ENCODE results near the gene MID1.

The MID1 gene

DNA sequence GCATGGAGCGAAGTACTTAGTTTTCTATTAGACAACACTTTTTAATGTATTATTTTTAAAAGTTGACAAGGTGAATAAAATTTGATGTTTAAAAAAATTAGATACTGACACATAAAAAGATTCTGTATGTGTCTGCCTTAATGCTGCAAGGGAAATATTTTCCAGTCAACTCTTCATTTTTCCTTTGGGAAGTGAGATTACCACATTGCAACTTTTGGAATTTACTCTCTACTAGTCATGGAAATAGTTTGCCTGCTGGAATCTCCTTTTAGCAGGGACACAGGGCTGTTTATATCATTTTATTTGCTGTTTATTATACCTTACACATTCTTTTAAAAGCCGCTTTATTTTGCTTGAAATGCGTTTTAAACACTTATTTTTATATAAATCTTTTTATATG is 135.1 kb downstream of the MID1 start:
- in situ Hi-C loops (cut with MboI; ENCODE audit: low pct_unique_long_range_greater_than_20kb, low sequenced_read_pairs, unreplicated experiment) = no loop called here
- DNase-seq (ENCODE audit: low spot score) = no peak
- TF ChIP-seq, protein P1, sequence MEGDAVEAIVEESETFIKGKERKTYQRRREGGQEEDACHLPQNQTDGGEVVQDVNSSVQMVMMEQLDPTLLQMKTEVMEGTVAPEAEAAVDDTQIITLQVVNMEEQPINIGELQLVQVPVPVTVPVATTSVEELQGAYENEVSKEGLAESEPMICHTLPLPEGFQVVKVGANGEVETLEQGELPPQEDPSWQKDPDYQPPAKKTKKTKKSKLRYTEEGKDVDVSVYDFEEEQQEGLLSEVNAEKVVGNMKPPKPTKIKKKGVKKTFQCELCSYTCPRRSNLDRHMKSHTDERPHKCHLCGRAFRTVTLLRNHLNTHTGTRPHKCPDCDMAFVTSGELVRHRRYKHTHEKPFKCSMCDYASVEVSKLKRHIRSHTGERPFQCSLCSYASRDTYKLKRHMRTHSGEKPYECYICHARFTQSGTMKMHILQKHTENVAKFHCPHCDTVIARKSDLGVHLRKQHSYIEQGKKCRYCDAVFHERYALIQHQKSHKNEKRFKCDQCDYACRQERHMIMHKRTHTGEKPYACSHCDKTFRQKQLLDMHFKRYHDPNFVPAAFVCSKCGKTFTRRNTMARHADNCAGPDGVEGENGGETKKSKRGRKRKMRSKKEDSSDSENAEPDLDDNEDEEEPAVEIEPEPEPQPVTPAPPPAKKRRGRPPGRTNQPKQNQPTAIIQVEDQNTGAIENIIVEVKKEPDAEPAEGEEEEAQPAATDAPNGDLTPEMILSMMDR (IDR thresholded peaks at IDR 0.05; ENCODE audit: extremely low read depth, insufficient read depth, missing control alignments) = no peak

DNA sequence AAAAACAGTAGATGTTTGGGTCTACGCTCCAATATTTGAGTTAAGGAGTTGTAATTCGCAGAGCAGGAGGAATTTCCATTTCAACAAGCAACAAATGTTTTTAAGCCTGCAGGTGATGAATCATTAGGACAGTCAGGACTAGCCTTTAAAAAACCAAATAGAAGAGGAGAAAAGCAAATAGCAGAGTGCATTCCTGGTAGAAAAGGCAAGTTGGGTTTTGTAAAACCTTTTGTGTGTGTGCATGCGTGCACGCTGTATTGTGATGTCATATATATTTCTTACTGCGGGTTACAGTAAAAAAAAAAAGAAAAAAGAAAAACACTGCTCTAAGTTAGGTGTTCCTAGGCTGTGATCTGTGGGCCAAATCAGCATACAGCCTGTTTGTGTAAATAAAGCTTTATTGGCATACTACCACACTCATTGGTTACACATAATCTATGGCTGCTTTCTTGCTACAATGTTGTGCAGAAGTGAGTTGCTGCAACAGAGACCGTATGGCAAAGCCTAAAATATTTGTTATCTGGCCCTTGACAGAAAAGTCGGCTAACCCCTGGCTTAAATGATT is 135.6 kb downstream of the MID1 start:
- TF ChIP-seq, protein P1 (IDR thresholded peaks at IDR 0.05; ENCODE audit: extremely low read depth, insufficient read depth, missing control alignments) = no peak

DNA sequence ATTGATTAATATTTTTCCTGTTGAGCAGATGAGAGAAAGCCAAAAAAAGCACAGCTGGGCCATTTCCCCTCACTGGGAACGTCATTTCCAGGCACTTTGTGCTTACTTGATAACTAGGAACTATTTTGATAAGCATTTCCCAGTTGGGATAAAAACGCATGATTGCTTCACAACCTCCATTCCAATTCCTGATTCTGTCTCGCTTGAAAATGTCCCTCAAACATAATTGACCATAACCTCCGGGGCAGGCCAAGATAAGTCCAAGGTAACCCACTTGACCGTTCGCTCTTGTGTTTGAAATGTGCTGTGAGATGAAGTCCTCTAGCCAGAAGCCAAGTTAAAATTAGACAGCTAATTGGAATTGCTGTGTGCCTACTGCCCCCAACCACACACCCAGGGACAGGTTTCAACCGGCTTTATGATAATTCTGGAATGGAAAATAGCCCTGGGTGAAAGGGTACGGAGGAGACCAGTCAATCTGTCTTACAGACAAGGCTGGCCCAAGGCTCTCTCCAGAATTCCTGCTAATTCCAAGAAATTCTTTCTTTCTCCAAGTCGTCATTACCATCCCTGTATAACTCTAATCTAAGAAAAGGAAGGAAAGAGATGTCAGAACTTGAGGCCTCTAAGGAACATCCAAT is 137.1 kb downstream of the MID1 start:
- TF ChIP-seq, protein P1 (IDR thresholded peaks at IDR 0.05; ENCODE audit: extremely low read depth, insufficient read depth, missing control alignments) = no peak
- in situ Hi-C loops (cut with MboI; ENCODE audit: low pct_unique_long_range_greater_than_20kb, low sequenced_read_pairs, unreplicated experiment) = no loop called here
- no peak for DNase-seq (ENCODE audit: low spot score)

More for the DNA sequence above, 135.6 kb downstream of the MID1 start:
- DNase-seq (ENCODE audit: low spot score) = no peak
- in situ Hi-C loops (cut with MboI; ENCODE audit: low pct_unique_long_range_greater_than_20kb, low sequenced_read_pairs, unreplicated experiment) = no loop called here

DNA sequence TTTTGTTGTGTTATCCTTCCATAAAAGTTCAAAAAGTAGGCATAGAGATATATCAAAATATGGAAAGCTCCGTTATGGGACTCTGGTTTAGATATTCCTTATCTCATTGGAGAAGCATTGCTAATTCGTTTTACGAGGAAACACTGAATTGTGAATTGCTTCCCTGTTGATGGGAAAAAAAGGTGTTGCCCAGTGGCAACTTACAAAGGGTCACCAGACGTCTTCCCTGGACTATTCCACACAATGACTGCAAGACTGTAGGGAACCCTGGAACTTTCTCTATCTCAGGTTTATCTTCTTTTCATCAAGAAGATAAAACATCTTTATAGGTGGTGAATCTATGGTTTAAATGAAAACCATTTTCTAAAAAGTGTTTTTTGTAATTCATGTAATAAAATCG is 137.7 kb downstream of the MID1 start:
- in situ Hi-C loops (cut with MboI; ENCODE audit: low pct_unique_long_range_greater_than_20kb, low sequenced_read_pairs, unreplicated experiment) = no loop called here
- no peak for DNase-seq (ENCODE audit: low spot score)
- TF ChIP-seq, protein P1 (IDR thresholded peaks at IDR 0.05; ENCODE audit: extremely low read depth, insufficient read depth, missing control alignments) = no peak

DNA sequence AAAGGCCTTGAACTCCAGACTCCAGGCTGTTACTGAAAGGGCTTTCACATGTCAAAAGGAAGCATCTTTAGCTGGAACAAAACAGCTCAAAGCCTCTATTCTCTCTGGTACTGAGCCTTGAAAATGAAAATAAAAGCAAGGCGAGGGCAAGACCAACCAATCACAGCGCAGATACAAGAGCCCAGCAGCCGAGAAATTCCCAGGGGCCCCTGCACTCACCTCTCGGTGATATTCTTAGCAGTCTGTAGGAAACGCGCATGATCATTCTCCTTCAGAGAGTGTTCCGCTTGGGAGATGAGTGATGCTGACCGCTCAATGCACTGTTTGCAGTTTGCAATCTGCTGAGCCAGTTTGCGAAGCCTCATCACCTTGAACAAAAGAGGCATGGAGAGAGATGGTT is 138.1 kb downstream of the MID1 start:
- in situ Hi-C loops (cut with MboI; ENCODE audit: low pct_unique_long_range_greater_than_20kb, low sequenced_read_pairs, unreplicated experiment) = no loop called here
- TF ChIP-seq, protein P1 (IDR thresholded peaks at IDR 0.05; ENCODE audit: extremely low read depth, insufficient read depth, missing control alignments) = no peak

DNA sequence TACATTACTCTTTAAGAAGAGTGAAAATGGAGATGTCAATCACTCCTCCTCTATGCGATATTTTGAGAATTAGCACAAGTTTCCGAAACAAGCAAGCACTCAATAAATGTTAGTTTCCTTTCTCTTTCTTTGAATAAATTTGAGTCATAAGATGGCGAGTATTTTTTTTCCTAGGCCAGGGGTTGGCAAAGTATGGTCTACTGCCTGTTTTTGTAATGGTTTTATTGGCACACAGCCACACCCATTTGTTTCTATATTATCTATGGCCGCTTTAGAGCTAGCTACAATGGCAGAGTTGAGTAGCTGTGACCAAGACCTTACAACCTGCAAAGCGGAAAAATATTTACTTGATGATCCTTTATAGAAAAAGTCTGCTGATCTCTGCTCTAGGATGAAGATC is 139.5 kb downstream of the MID1 start:
- in situ Hi-C loops (cut with MboI; ENCODE audit: low pct_unique_long_range_greater_than_20kb, low sequenced_read_pairs, unreplicated experiment) = no loop called here
- no peak for DNase-seq (ENCODE audit: low spot score)
- TF ChIP-seq, protein P1 (IDR thresholded peaks at IDR 0.05; ENCODE audit: extremely low read depth, insufficient read depth, missing control alignments) = no peak

More for the DNA sequence above, 138.1 kb downstream of the MID1 start:
- peak; percentile 7 for DNase-seq (ENCODE audit: low spot score)

Data from GM13977 (cell line).